Sigmoid colon (tissue), 4 donors: ENCODE results near the gene NRG2.

Experiments used
- EP300 ChIP-seq, 4 donors: sonication (generic); formaldehyde crosslinking; IDR thresholded peaks; one replicate each; pipeline ENCODE4 v1.6.1; 2017; ENCODE audit warnings: antibody characterized with exemption in 4 of 4
- POLR2A ChIP-seq, 2 donors: fragments of 450-650 bp; IDR thresholded peaks; one replicate each; pipeline ENCODE4 v1.6.1; 2016; ENCODE audit warnings: antibody characterized with exemption in 2 of 2, mild to moderate bottlenecking in 2 of 2, moderate library complexity in 2 of 2
- TF ChIP-seq, protein P1 (sequence below), 4 experiments: fragments of 450-650 bp in 3 of 4; fragments of 200-600 bp in 1 of 4; IDR thresholded peaks; one replicate each; pipeline ENCODE4 v1.5.1; 2016 to 2019; ENCODE audit warnings: antibody characterized with exemption in 4 of 4, mild to moderate bottlenecking in 3 of 4, moderate library complexity in 2 of 4

DNA sequence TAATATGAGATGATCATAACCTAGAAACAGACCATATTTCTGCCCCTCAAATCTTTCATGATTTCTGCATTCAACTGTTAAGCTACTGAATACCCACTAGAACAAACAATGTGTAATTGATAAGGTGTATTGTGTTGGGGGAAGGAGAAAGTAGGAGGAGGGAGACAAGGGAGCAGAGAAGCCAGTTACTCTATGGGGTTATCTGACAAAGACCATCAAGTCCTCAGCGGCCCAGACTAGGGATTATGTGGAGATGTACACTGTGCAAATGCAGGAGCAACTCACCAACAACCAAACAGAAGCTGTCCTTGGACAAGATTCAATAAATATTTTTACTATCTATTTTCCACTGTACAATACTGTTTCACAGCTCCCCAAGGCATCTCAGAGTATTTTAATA, 2.7 kb downstream of the NRG2 start:
- TF ChIP-seq, protein P1, sequence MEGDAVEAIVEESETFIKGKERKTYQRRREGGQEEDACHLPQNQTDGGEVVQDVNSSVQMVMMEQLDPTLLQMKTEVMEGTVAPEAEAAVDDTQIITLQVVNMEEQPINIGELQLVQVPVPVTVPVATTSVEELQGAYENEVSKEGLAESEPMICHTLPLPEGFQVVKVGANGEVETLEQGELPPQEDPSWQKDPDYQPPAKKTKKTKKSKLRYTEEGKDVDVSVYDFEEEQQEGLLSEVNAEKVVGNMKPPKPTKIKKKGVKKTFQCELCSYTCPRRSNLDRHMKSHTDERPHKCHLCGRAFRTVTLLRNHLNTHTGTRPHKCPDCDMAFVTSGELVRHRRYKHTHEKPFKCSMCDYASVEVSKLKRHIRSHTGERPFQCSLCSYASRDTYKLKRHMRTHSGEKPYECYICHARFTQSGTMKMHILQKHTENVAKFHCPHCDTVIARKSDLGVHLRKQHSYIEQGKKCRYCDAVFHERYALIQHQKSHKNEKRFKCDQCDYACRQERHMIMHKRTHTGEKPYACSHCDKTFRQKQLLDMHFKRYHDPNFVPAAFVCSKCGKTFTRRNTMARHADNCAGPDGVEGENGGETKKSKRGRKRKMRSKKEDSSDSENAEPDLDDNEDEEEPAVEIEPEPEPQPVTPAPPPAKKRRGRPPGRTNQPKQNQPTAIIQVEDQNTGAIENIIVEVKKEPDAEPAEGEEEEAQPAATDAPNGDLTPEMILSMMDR (IDR thresholded peaks at IDR 0.05): no peak
- no peak for TF ChIP-seq EP300 (IDR thresholded peaks at IDR 0.05)
- TF ChIP-seq POLR2A (IDR thresholded peaks at IDR 0.05): no peak
